CD4-positive, CD25-positive, alpha-beta regulatory T cell (primary cell): ENCODE data around the gene AGBL4. TPM values are rescaled to one million over a fixed set of nuclear protein-coding genes. Genes with fewer than 3 reads are reported as not detected.
A peak's percentile ranks its signal among the peaks of the same experiment; 100 is the strongest.

Experiments
- ATAC-seq, 2 donors: fragments of 150-1000 bp; cut with Tn5 transposase; one replicate each; pipeline ENCODE4 v1.10.0; 2021; ENCODE audit warnings: low read depth in 2 of 2, moderate number of reproducible peaks in 2 of 2, moderate library complexity in 1 of 2
- DNase-seq, 3 donors: peaks; one replicate each; pipeline versions ENCODE4 v3.0.0 to v3.0.0-alpha.2; 2012 to 2022; ENCODE audit warnings: mixed read lengths in 1 of 3
- H3K27ac ChIP-seq: one replicate; pipeline ENCODE4 v1.7.0; 2013; ENCODE audit warnings: mild to moderate bottlenecking, low read length; ENCODE audit not compliant: insufficient read depth, poor library complexity, severe bottlenecking
- H3K27me3 ChIP-seq: one replicate; pipeline ENCODE4 v1.7.0; 2013; ENCODE audit warnings: low read length; ENCODE audit not compliant: control insufficient read depth, insufficient read depth
- H3K36me3 ChIP-seq: one replicate; pipeline ENCODE4 v1.7.0; 2013; ENCODE audit warnings: mild to moderate bottlenecking, low read length, moderate library complexity; ENCODE audit not compliant: control insufficient read depth, insufficient read depth
- H3K4me1 ChIP-seq: 2 replicates; pipeline ENCODE4 v1.7.0; 2013; ENCODE audit warnings: mild to moderate bottlenecking, low read length; ENCODE audit not compliant: insufficient read depth, control insufficient read depth, poor library complexity, severe bottlenecking
- H3K4me3 ChIP-seq: one replicate; pipeline ENCODE4 v1.7.0; 2013; ENCODE audit warnings: low read depth, mild to moderate bottlenecking, low read length, moderate library complexity
- H3K9me3 ChIP-seq, 2 experiments: 1 replicate in 1 of 2; 2 replicates in 1 of 2; pipeline ENCODE4 v1.7.0; 2013; ENCODE audit warnings: low read length in 2 of 2, mild to moderate bottlenecking in 1 of 2, moderate library complexity in 1 of 2; ENCODE audit not compliant: control insufficient read depth in 2 of 2
- H3K27ac Mint-ChIP-seq, 3 donors: one replicate each; pipeline ENCODE4 v1.8.0; 2020 to 2022; ENCODE audit warnings: mild to moderate bottlenecking in 3 of 3, mixed read lengths in 3 of 3, moderate library complexity in 2 of 3
- H3K27me3 Mint-ChIP-seq: one replicate; pipeline ENCODE4 v1.8.0; 2022; ENCODE audit warnings: mild to moderate bottlenecking, mixed read lengths
- H3K36me3 Mint-ChIP-seq: one replicate; pipeline ENCODE4 v1.8.0; 2020; ENCODE audit warnings: mixed read lengths
- H3K4me1 Mint-ChIP-seq, 4 donors: one replicate each; pipeline ENCODE4 v1.8.0; 2020 to 2022; ENCODE audit warnings: mixed read lengths in 4 of 4, mild to moderate bottlenecking in 1 of 4
- H3K4me3 Mint-ChIP-seq, 4 donors: one replicate each; pipeline ENCODE4 v1.8.0; 2020 to 2022; ENCODE audit warnings: mild to moderate bottlenecking in 4 of 4, mixed read lengths in 4 of 4, moderate library complexity in 3 of 4
- H3K9me3 Mint-ChIP-seq, 7 donors: one replicate each; pipeline ENCODE4 v1.8.0; 2020 to 2022; ENCODE audit warnings: mixed read lengths in 7 of 7, mild to moderate bottlenecking in 3 of 7, moderate library complexity in 2 of 7
- polyA plus RNA-seq, 4 donors: library from polyadenylated mRNA; unstranded; fragments of 300-500 nt; fragmentation: Illumina TruSeq; gene quantifications; one replicate each; pipeline ENCODE4 v1.2.3, GENCODE V29; 2021
- total RNA-seq: library from RNA; stranded (reverse); gene quantifications from one replicate; pipeline ENCODE4 v1.2.3, GENCODE V29; 2022

The AGBL4 gene
- total RNA-seq (0.47 TPM), polyA plus RNA-seq (not detected)

- Mint-ChIP-seq H3K4me1 (no peaks in the 10 kb centered on the region), H3K9me3 (peaks cover 0 to 4% (median 0%) of the 10 kb centered on the region in 7 donors), H3K27me3 (no peaks in the 10 kb centered on the region), H3K27ac (no peak within 1 kb of the TSS), H3K36me3 (no peaks in the 10 kb centered on the region), H3K4me3 (peak within 1 kb of the TSS in 1 of 4 donors; percentile 7)
- H3K36me3 ChIP-seq, result no peaks in the 10 kb centered on the region
- DNase-seq (no peak), ATAC-seq (peak in 1 of 2 donors; percentile 12)
- H3K27me3 ChIP-seq, result peaks cover 2% of the 10 kb centered on the region
- no peak within 1 kb of the TSS for H3K27ac ChIP-seq
- H3K4me1 ChIP-seq, result no peaks in the 10 kb centered on the region
- H3K9me3 ChIP-seq, result no peaks in the 10 kb centered on the region
- no peak within 1 kb of the TSS for H3K4me3 ChIP-seq
These were observed at the start of gene AGBL4 for GRCh38 chr1:50023292-50024159. Gene AGBL4, minus strand, starts transcription at chr1:50023954.

GRCh38 chr1:50066806-50067205, 43.1 kb upstream of the AGBL4 start:
- Mint-ChIP-seq H3K4me1 (no peaks in the 10 kb centered on the region), H3K36me3 (no peaks in the 10 kb centered on the region), H3K9me3 (peaks cover 0 to 2% (median 0%) of the 10 kb centered on the region in 7 donors), H3K27ac (no peak overlapping the region), H3K27me3 (no peaks in the 10 kb centered on the region), H3K4me3 (no peak overlapping the region)
- no peak for ATAC-seq
- Histone ChIP-seq H3K36me3 (no peaks in the 10 kb centered on the region), H3K4me3 (no peak overlapping the region), H3K27ac (no peak overlapping the region), H3K4me1 (no peaks in the 10 kb centered on the region), H3K9me3 (no peaks in the 10 kb centered on the region), H3K27me3 (no peaks in the 10 kb centered on the region)
- no peak for DNase-seq

DNA sequence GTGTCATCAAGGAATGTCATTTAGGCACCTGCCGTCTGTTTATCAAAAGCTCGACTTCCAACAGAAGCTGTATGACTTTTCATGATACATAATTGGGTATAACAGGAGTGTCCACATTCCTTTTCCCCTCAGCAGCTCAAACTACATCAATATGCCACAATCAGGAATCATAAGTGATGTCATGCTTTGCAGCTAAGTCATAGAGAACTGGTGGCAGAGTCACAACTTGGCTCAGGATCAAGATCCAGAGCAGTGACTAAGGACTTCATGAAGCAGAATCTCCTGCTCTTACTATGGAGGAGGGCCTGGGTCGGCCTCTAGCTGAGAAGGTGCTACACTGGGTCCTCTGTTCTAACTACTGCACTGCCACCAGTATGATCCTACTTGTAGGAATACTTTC, 36.5 kb upstream of the AGBL4 start:
- Mint-ChIP-seq H3K4me1 (no peaks in the 10 kb centered on the region), H3K27me3 (no peaks in the 10 kb centered on the region), H3K4me3 (no peak overlapping the region), H3K27ac (no peak overlapping the region), H3K9me3 (peaks cover 0 to 2% (median 0%) of the 10 kb centered on the region in 7 donors), H3K36me3 (no peaks in the 10 kb centered on the region)
- no peaks in the 10 kb centered on the region for H3K4me1 ChIP-seq
- H3K9me3 ChIP-seq, result no peaks in the 10 kb centered on the region
- no peak overlapping the region for H3K27ac ChIP-seq
- no peaks in the 10 kb centered on the region for H3K36me3 ChIP-seq
- no peak for DNase-seq
- ATAC-seq, result no peak
- H3K4me3 ChIP-seq, result no peak overlapping the region
- no peaks in the 10 kb centered on the region for H3K27me3 ChIP-seq

- peaks cover 5% of the 10 kb centered on the region for H3K27me3 ChIP-seq
- H3K9me3 ChIP-seq, result no peaks in the 10 kb centered on the region
- peaks cover 23% of the 10 kb centered on the region for H3K27me3 Mint-ChIP-seq
- H3K4me3 ChIP-seq, result no peak overlapping the region
- H3K9me3 Mint-ChIP-seq, result peaks cover 0 to 2% (median 0%) of the 10 kb centered on the region in 7 donors
- H3K27ac Mint-ChIP-seq, result no peak overlapping the region
- H3K4me3 Mint-ChIP-seq, result no peak overlapping the region
- ATAC-seq (no peak), DNase-seq (no peak)
- H3K27ac ChIP-seq, result no peak overlapping the region
- no peaks in the 10 kb centered on the region for H3K36me3 Mint-ChIP-seq
- no peaks in the 10 kb centered on the region for H3K4me1 ChIP-seq
- H3K4me1 Mint-ChIP-seq, result no peaks in the 10 kb centered on the region
- no peaks in the 10 kb centered on the region for H3K36me3 ChIP-seq
These were observed 25.0 kb upstream of the AGBL4 start for GRCh38 chr1:50048791-50049190.

GRCh38 chr1:50047916-50048694, 24.4 kb upstream of the AGBL4 start:
- Mint-ChIP-seq H3K27ac (no peak overlapping the region), H3K27me3 (peaks cover 23% of the 10 kb centered on the region), H3K36me3 (no peaks in the 10 kb centered on the region), H3K4me3 (no peak overlapping the region), H3K4me1 (no peaks in the 10 kb centered on the region), H3K9me3 (peaks cover 0 to 2% (median 0%) of the 10 kb centered on the region in 7 donors)
- DNase-seq, result peak in 1 of 3 donors; percentile 2
- Histone ChIP-seq H3K27me3 (peaks cover 5% of the 10 kb centered on the region), H3K4me3 (no peak overlapping the region), H3K36me3 (no peaks in the 10 kb centered on the region), H3K27ac (no peak overlapping the region), H3K9me3 (no peaks in the 10 kb centered on the region), H3K4me1 (no peaks in the 10 kb centered on the region)
- ATAC-seq, result no peak

- Mint-ChIP-seq H3K27ac (no peak overlapping the region), H3K4me3 (no peak overlapping the region), H3K9me3 (peaks cover 0 to 4% (median 3%) of the 10 kb centered on the region in 7 donors), H3K4me1 (no peaks in the 10 kb centered on the region), H3K27me3 (no peaks in the 10 kb centered on the region), H3K36me3 (no peaks in the 10 kb centered on the region)
- no peaks in the 10 kb centered on the region for H3K9me3 ChIP-seq
- no peaks in the 10 kb centered on the region for H3K36me3 ChIP-seq
- no peak for ATAC-seq
- H3K4me1 ChIP-seq, result no peaks in the 10 kb centered on the region
- no peak overlapping the region for H3K4me3 ChIP-seq
- no peak for DNase-seq
- no peak overlapping the region for H3K27ac ChIP-seq
- no peaks in the 10 kb centered on the region for H3K27me3 ChIP-seq
These were observed 14.6 kb upstream of the AGBL4 start for GRCh38 chr1:50038237-50038809.

GRCh38 chr1:50027794-50028193, 4.0 kb upstream of the AGBL4 start:
- Mint-ChIP-seq H3K36me3 (no peaks in the 10 kb centered on the region), H3K9me3 (peaks cover 0 to 3% (median 0%) of the 10 kb centered on the region in 7 donors), H3K4me3 (no peak overlapping the region), H3K27ac (no peak overlapping the region), H3K27me3 (no peaks in the 10 kb centered on the region), H3K4me1 (no peaks in the 10 kb centered on the region)
- Histone ChIP-seq H3K9me3 (no peaks in the 10 kb centered on the region), H3K4me1 (no peaks in the 10 kb centered on the region), H3K36me3 (no peaks in the 10 kb centered on the region), H3K27me3 (peaks cover 2% of the 10 kb centered on the region), H3K27ac (no peak overlapping the region), H3K4me3 (no peak overlapping the region)
- no peak for ATAC-seq
- DNase-seq, result no peak
